ENCODE data around the gene ZNF397.

GRCh38 chr18:35252466-35252865, 11.6 kb downstream of the ZNF397 start:
- TF ChIP-seq CTCF (IDR thresholded peaks at IDR 0.05; ENCODE audit: low read length) (no peak), EZH2 (optimal IDR thresholded peaks at IDR 0.05; ENCODE audit: low read depth, low read length) (no peak)
